PC-9 (cell line): ENCODE results near the gene BUD31. TPM values are rescaled to one million over a fixed set of nuclear protein-coding genes. Genes with fewer than 3 reads are reported as not detected.

ENCODE experiments used
- BruUV-seq: library from RNA; stranded (reverse); fragments of 400-500 nt; replicated peaks from 2 replicates; lab custom pipeline; 2021; lab: Mats Ljungman, UMichigan
- CTCF ChIA-PET: fragments of 300-600 bp; sonication (Branson Sonifier 250); formaldehyde crosslinking; loops from one replicate; lab custom pipeline; 2022; ENCODE audit warnings: antibody characterized with exemption; lab: Charles Lee
- POLR2A ChIA-PET: fragments of 300-600 bp; sonication (Branson Sonifier 250); formaldehyde crosslinking; loops from one replicate; lab custom pipeline; 2022; ENCODE audit warnings: antibody characterized with exemption; ENCODE audit not compliant: unreplicated experiment; lab: Charles Lee
- DNase-seq, 2 experiments: peaks; one replicate each; pipeline versions ENCODE4 v3.0.0 to v3.0.0-alpha.2; 2015 to 2022; ENCODE audit warnings: mixed read lengths in 1 of 2
- H2AFZ ChIP-seq: fragments of 200-600 bp; sonication (generic); 2 replicates; pipeline ENCODE4 v1.8.1; 2017; ENCODE audit warnings: antibody characterized with exemption
- H3F3A ChIP-seq: fragments of 200-600 bp; sonication (generic); 2 replicates; pipeline ENCODE4 v1.8.1; 2017; ENCODE audit warnings: antibody characterized with exemption, mild to moderate bottlenecking, low read depth; ENCODE audit not compliant: insufficient read depth
- H3K27ac ChIP-seq: fragments of 200-600 bp; sonication (generic); 2 replicates; pipeline ENCODE4 v1.6.1; 2016; ENCODE audit warnings: mixed run types
- H3K27me3 ChIP-seq: fragments of 200-600 bp; sonication (generic); 2 replicates; pipeline ENCODE4 v1.6.1; 2016; ENCODE audit warnings: low read depth, mixed run types; ENCODE audit not compliant: insufficient read depth
- H3K36me3 ChIP-seq: fragments of 200-600 bp; sonication (generic); 2 replicates; pipeline ENCODE4 v1.6.1; 2016; ENCODE audit warnings: low read depth, mixed run types
- H3K4me1 ChIP-seq: fragments of 200-600 bp; sonication (generic); replicated peaks from 2 replicates; pipeline ENCODE4 v1.6.1; 2016; ENCODE audit warnings: mixed run types; ENCODE audit not compliant: insufficient read depth
- H3K4me2 ChIP-seq: fragments of 200-600 bp; sonication (generic); 2 replicates; pipeline ENCODE4 v1.6.1; 2017; ENCODE audit warnings: mixed run types
- H3K4me3 ChIP-seq: fragments of 200-600 bp; sonication (generic); 2 replicates; pipeline ENCODE4 v1.6.1; 2016; ENCODE audit warnings: mixed run types
- H3K79me2 ChIP-seq: fragments of 200-600 bp; sonication (generic); 2 replicates; pipeline ENCODE4 v1.6.1; 2017; ENCODE audit warnings: low read depth, mixed run types
- H3K9me2 ChIP-seq: fragments of 200-600 bp; sonication (generic); 2 replicates; pipeline ENCODE4 v1.8.1; 2017; ENCODE audit warnings: mild to moderate bottlenecking; ENCODE audit not compliant: insufficient read depth
- H3K9me3 ChIP-seq: fragments of 200-600 bp; sonication (generic); 2 replicates; pipeline ENCODE4 v1.8.1; 2016; ENCODE audit warnings: low read depth; ENCODE audit not compliant: insufficient read depth
- H4K20me1 ChIP-seq: fragments of 200-600 bp; sonication (generic); 2 replicates; pipeline ENCODE4 v1.8.1; 2017; ENCODE audit not compliant: insufficient read depth
- EZH2 ChIP-seq: fragments of 200-600 bp; sonication (generic); IDR thresholded peaks from 2 replicates; pipeline ENCODE4 v1.8.0; 2017; ENCODE audit warnings: antibody characterized with exemption, low read depth
- intact Hi-C: fragments of 100-400 bp; cut with micrococcal nuclease; formaldehyde crosslinking; loops from one replicate; pipeline ENCODE4 v1.10.0; 2022; ENCODE audit not compliant: unreplicated experiment
- total RNA-seq: library from RNA; stranded (reverse); gene quantifications from 2 replicates; pipeline ENCODE4 v1.2.3, GENCODE V29; 2021
- TF ChIP-seq, protein P1 (sequence below): fragments of 200-600 bp; sonication (generic); conservative IDR thresholded peaks from 2 replicates; pipeline ENCODE4 v1.6.1; 2017; ENCODE audit warnings: mixed run types, antibody characterized with exemption, mild to moderate bottlenecking, moderate library complexity

BUD31 gene
- total RNA-seq, 1 experiment from 2014 or later: 167 TPM

DNA sequence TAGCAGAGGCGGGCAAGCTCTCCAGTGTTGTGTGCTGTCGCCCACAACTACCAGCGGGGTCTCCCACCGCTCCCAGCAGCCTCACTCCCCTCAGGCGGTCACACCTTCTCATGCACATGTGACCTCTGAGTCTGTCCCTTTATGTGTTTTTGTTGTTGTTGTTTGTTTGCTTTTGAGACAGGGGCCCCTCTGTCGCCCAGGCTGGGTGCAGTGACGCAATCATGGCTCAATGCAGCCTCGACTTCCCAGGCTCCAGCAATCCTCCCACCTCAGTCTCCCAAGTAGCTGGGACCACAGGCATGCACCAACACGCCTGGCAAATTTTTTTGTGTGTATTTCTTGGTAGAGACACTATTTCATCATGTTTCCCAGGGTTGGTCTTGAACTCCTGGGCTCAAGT lies 31.4 kb downstream of the BUD31 start:
- Histone ChIP-seq H2AFZ (no peak overlapping the region), H3K79me2 (peaks cover 45% of the 10 kb centered on the region), H3K9me3 (no peaks in the 10 kb centered on the region), H3K4me2 (peak overlapping the region; percentile 85), H3K36me3 (peaks cover 23% of the 10 kb centered on the region; the same call in 1 of the 2 replicates), H3K4me1 (peaks cover 15% of the 10 kb centered on the region; the same call in 1 of the 2 replicates), H4K20me1 (peaks cover 15% of the 10 kb centered on the region), H3K27me3 (no peaks in the 10 kb centered on the region), H3K4me3 (peak overlapping the region; percentile 84; the same call in 1 of the 2 replicates), H3F3A (peaks cover 9% of the 10 kb centered on the region; the same call in 1 of the 2 replicates), H3K9me2 (no peaks in the 10 kb centered on the region), H3K27ac (no peak overlapping the region)
- no peak for TF ChIP-seq EZH2
- TF ChIP-seq, protein P1, sequence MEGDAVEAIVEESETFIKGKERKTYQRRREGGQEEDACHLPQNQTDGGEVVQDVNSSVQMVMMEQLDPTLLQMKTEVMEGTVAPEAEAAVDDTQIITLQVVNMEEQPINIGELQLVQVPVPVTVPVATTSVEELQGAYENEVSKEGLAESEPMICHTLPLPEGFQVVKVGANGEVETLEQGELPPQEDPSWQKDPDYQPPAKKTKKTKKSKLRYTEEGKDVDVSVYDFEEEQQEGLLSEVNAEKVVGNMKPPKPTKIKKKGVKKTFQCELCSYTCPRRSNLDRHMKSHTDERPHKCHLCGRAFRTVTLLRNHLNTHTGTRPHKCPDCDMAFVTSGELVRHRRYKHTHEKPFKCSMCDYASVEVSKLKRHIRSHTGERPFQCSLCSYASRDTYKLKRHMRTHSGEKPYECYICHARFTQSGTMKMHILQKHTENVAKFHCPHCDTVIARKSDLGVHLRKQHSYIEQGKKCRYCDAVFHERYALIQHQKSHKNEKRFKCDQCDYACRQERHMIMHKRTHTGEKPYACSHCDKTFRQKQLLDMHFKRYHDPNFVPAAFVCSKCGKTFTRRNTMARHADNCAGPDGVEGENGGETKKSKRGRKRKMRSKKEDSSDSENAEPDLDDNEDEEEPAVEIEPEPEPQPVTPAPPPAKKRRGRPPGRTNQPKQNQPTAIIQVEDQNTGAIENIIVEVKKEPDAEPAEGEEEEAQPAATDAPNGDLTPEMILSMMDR: no peak
- intact Hi-C loops: no loop called here
- ChIA-PET POLR2A (no interaction called here), CTCF (interaction anchor here (0.7 kb wide), 1 partner anchor 1149 kb away, joined by 5 read pairs; no protein-coding TSS in a partner anchor)
- no peak for DNase-seq
- BruUV-seq: no TSS peak

DNA sequence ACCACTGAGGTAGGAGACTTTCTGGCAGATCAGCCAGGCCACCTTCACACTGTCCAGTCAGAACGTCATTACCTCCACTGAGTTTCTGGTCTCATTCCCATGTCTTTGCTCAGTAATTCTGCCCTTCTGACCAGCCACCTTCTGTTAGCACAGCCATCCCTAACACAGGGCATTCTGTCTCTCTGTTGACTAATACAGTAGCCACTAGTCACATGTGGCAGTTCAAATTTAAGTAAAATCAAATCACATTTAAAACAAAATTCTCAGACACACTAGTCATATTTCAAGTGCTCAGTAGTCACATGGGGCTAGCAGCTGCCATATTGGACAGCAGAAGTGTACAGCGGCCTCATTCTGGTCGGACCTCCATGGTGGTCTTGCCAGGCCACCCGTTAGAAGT lies 37.3 kb downstream of the BUD31 start:
- no peak for TF ChIP-seq EZH2
- TF ChIP-seq, protein P1: no peak
- POLR2A ChIA-PET: interaction anchor here (0.6 kb wide), 1 partner anchor 8 kb away, joined by 5 read pairs; no protein-coding TSS in a partner anchor
- no TSS peak for BruUV-seq

DNA sequence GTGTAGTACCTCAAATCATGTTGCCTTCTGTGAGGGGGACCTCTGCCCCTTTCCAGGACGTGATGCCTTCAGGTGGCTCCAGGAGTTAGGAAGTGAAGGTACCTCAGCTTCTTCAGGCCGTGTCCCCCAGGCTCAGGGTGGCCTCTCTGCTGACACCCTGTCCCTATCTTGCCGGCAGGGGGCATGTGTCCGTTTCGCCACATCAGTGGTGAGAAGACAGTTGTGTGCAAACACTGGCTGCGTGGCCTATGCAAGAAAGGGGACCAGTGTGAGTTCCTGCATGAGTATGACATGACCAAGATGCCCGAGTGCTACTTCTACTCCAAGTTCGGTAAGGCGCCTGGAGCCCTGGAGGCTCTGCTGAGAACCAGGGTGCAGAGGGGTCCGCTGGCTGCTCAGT lies 39.2 kb downstream of the BUD31 start:
- DNase-seq: no peak
- no peak for TF ChIP-seq EZH2
- TF ChIP-seq, protein P1: peak; percentile 60
- Histone ChIP-seq H3K4me3 (no peak overlapping the region), H4K20me1 (0 out of 2 replicates have a peak, but pooled peaks cover 7% of the 10 kb centered on the region), H3K9me2 (no peaks in the 10 kb centered on the region), H3K4me1 (no peaks in the 10 kb centered on the region), H3K27ac (no peak overlapping the region), H3K4me2 (no peak overlapping the region), H3K9me3 (no peaks in the 10 kb centered on the region), H3K36me3 (peaks cover 15% of the 10 kb centered on the region), H3K79me2 (no peaks in the 10 kb centered on the region), H2AFZ (no peak overlapping the region), H3F3A (no peaks in the 10 kb centered on the region; the same call in 1 of the 2 replicates), H3K27me3 (no peaks in the 10 kb centered on the region)
- BruUV-seq: no TSS peak
- intact Hi-C loops: no loop called here
- ChIA-PET POLR2A (no interaction called here), CTCF (interaction anchor here (0.6 kb wide), 1 partner anchor 540 kb away, joined by 6 read pairs; no protein-coding TSS in a partner anchor)

More for the DNA sequence above, 37.3 kb downstream of the BUD31 start:
- H3K4me3 ChIP-seq: no peak overlapping the region
- H3K9me2 ChIP-seq: no peaks in the 10 kb centered on the region
- H3K27ac ChIP-seq: no peak overlapping the region
- CTCF ChIA-PET: interaction anchor here (0.7 kb wide), 1 partner anchor 62 kb away, joined by 5 read pairs; no protein-coding TSS in a partner anchor
- intact Hi-C loops: no loop called here
- H3K79me2 ChIP-seq: peaks cover 5% of the 10 kb centered on the region; the same call in 1 of the 2 replicates
- H2AFZ ChIP-seq: no peak overlapping the region
- H3K9me3 ChIP-seq: no peaks in the 10 kb centered on the region
- H3K36me3 ChIP-seq: peaks cover 27% of the 10 kb centered on the region
- H4K20me1 ChIP-seq: peaks cover 14% of the 10 kb centered on the region; the same call in 1 of the 2 replicates
- H3F3A ChIP-seq: no peaks in the 10 kb centered on the region; the same call in 1 of the 2 replicates
- no peaks in the 10 kb centered on the region for H3K27me3 ChIP-seq
- DNase-seq: no peak
- H3K4me2 ChIP-seq: no peak overlapping the region
- H3K4me1 ChIP-seq: no peaks in the 10 kb centered on the region
